GM13976 (cell line): ENCODE measurements around the gene MPPED2.
"Not testable (repeated sequence)": the region's sequence is repeated elsewhere in the genome, so short reads cannot be mapped to it uniquely, and the experiment has no call there.

ENCODE experiments used
- DNase-seq: peaks from one replicate; pipeline ENCODE4 v3.0.0; 2012; ENCODE audit warnings: low spot score
- in situ Hi-C: fragments of 300-500 bp; cut with MboI; formaldehyde crosslinking; loops from one replicate; pipeline ENCODE4 v1.12.0; 2022; ENCODE audit warnings: low sequenced_read_pairs, mixed read lengths, inconsistent platforms; ENCODE audit not compliant: unreplicated experiment
- TF ChIP-seq, protein P1 (sequence below): IDR thresholded peaks from 2 replicates; pipeline ENCODE4 v1.5.1; 2012; ENCODE audit warnings: borderline replicate concordance, mild to moderate bottlenecking; ENCODE audit not compliant: insufficient read depth; ENCODE audit errors: extremely low read depth, missing control alignments, control extremely low read depth

Gene MPPED2

DNA sequence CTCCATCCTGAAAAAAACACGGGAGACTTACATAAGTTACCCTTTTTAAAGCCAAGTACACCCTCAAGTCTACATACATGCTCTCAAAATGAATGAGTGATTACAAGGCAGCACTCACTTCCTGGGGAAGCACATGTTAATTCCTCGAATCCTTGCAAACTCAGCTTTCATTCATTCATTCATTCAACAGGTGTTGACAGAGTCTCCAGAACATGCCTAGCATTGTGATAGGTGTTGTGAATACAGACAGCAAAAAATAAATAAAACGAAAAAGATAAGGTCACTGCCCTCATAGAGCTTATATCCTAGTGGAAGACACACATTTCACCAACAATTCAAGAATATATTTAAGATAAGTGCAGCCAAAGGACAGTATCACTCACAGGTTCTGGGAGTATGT lies 19.7 kb downstream of the MPPED2 start:
- TF ChIP-seq, protein P1, sequence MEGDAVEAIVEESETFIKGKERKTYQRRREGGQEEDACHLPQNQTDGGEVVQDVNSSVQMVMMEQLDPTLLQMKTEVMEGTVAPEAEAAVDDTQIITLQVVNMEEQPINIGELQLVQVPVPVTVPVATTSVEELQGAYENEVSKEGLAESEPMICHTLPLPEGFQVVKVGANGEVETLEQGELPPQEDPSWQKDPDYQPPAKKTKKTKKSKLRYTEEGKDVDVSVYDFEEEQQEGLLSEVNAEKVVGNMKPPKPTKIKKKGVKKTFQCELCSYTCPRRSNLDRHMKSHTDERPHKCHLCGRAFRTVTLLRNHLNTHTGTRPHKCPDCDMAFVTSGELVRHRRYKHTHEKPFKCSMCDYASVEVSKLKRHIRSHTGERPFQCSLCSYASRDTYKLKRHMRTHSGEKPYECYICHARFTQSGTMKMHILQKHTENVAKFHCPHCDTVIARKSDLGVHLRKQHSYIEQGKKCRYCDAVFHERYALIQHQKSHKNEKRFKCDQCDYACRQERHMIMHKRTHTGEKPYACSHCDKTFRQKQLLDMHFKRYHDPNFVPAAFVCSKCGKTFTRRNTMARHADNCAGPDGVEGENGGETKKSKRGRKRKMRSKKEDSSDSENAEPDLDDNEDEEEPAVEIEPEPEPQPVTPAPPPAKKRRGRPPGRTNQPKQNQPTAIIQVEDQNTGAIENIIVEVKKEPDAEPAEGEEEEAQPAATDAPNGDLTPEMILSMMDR, result no peak
- DNase-seq, result no peak
- in situ Hi-C loops, result no loop called here

DNA sequence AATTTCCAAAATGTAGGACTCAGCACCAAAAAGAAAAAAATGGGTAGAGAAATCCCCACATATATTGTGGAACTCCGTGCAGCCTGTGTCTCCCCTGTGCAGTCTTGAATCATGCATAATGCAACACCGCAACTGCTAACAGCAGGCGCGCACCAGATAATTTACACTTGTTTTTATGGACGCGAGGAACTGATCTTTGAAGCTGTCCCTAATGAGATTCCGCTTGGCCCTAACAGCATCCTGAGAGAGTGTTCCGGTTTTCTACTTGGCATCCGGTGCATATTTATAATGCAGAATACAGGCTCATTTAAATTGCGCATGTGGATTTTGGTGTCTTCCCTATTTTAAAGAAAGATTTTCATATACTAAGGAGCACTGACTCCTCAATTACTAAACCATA lies 21.1 kb downstream of the MPPED2 start:
- TF ChIP-seq, protein P1, result no peak
- in situ Hi-C loops, result no loop called here
- no peak for DNase-seq

DNA sequence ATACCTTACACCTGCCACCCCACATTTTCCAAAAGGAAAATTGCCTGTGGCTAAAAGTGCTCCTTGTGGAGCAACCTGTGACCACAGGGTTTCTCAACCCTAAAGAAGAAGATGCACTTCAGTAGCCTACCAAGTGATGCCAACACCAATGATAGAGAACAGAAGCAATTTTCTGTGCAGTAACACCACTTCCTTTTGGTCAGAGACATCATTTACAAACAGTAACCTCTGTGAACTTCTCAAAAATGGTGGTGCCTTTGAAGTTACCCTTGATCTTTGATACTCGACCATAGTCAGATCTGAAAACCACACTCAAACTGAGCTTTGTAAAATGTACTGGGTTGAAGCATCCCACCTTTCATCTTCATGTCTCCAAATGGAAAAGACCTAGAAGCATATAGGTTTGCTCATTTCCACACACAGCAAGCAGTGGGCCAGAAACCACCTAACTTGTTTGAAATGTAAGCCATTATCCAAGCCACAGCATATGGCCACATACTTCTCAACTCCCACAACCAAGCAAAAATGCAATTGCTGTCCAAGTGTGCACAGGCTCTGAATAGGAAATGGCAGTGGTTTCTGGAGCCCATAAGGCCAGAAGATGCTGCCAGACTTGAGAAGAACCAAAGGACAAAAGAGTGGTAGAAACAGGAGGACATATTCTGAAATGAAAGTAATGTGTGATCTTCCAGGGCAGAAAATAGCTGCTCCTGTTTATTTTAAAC lies 24.3 kb downstream of the MPPED2 start:
- TF ChIP-seq, protein P1, result no peak
- in situ Hi-C loops, result no loop called here
- DNase-seq, result no peak

DNA sequence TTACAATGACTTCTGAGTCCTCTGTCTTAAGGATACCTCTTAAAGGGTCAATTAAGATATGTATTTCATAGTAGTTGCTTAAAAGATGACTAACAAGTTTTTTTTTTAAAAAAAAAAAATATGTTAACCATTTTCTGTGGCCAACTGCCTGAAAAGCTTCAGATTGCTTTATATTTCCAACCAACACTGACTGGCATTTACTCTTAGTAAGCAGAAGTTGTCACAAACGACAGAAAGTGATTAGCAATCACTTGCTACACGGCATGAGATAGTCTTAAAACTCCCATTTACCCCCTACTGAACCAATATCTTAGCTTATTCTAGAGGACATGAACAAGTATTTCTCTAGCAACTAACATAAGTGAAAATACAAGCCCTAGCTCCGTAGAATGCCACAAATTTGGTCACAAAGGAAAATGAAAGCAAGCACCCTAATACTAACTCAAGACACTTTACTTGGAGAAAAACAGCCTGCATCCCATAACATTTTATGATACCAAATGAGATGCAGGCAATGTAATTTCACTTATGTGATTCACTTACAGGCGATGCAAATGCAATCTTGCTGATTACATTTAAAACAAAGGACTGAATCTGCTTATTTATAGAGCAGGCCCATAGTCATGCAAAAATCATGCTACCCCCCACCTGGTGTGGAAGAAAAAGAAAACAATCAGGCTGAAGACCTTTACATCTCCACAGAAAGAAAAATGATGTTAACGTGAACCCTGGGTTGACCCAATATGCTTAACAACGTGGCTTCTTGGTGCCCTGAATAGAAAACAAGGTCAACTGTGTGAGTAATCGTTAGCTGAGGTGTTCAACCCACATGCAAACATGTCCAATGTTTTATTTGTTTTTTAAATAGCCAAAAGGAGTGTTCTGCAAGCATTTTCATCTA lies 25.7 kb downstream of the MPPED2 start:
- in situ Hi-C loops, result no loop called here

DNA sequence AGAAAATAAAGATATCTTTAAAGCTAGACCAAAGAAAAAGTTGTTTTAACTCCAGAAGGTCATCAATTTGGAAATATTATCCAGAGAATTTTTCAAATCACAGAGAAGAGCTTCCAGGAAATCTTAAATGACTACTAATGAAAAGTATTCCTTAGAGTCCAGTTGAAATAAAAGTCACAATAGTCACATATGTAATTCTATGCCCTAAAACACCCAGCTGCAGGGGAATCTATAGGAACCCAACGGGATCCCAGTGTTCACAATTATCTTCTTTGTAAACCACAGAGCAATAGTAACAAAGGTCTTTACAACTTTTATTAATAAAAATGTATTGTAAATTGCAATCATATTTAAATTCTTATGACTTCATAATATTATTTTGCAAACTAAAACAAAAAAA lies 27.1 kb downstream of the MPPED2 start:
- TF ChIP-seq, protein P1, result no peak
- in situ Hi-C loops, result no loop called here
- no peak for DNase-seq

More for the DNA sequence above, 25.7 kb downstream of the MPPED2 start:
- TF ChIP-seq, protein P1, result no peak
- no peak for DNase-seq

- in situ Hi-C loops, DNase-seq: not testable (repeated sequence)
Measured at GRCh38 chr11:30554587-30554986, 31.6 kb downstream of the MPPED2 start.

DNA sequence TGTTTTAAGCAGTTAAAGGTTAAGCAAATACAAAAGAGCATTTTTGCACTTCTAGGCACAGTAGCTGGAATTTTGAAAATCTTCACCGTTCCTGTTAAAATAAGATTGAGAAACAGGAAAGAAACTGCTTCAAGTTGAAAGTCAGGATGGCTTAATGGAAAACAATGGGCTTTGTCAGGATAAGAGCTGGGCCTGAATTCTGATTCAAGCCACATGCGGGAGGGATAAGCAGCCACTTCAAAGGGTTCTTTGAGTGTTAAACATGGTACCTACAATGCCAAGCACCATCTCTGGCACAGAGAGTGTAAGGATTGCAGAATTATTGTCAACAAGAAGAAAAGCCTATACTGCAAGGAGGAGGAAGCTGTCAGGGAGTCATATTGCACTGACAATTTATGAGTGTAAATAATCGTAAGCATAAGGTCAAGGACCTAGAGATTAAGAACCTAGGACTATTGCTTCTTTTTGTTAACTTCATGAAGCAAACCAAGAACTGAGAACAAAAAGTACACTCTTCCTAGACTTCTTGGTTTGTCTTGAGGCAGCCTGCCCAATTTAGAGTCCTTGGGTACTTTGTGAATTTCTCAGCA lies 32.5 kb downstream of the MPPED2 start:
- no peak for DNase-seq
- in situ Hi-C loops, result no loop called here
- TF ChIP-seq, protein P1, result no peak
